Endothelial cell of umbilical vein (primary cell): ENCODE measurements around the gene ZNF264. TPM values are rescaled to one million over a fixed set of nuclear protein-coding genes. Genes with fewer than 3 reads are reported as not detected.

Experiments
- BruUV-seq: library from RNA; stranded (reverse); fragments of 400-500 nt; replicated peaks from 2 replicates; lab custom pipeline; 2021; lab: Mats Ljungman, UMichigan
- CTCF ChIA-PET: fragments of 300-600, 350-600 bp; sonication (Branson Sonifier 250); formaldehyde crosslinking; loops from one replicate; lab custom pipeline; 2021; ENCODE audit warnings: antibody characterized with exemption, inconsistent platforms; lab: Charles Lee
- POLR2A ChIA-PET: fragments of 300-600, 350-600 bp; sonication (Branson Sonifier 250); formaldehyde crosslinking; loops from one replicate; lab custom pipeline; 2021; ENCODE audit warnings: antibody characterized with exemption, inconsistent platforms; lab: Charles Lee
- DNase-seq: peaks from one replicate; pipeline ENCODE4 v3.0.0-alpha.2; 2011; ENCODE audit warnings: low read depth, low spot score
- FAIRE-seq: peaks from 2 replicates; lab custom pipeline; 2011; peaks lifted over from hg19 to GRCh38; lab: Jason Lieb, UNC
- H2AFZ ChIP-seq: 2 replicates; pipeline ENCODE4 v1.6.0; 2012; ENCODE audit warnings: low read depth, low read length, control low read depth, inconsistent platforms
- H3K27ac ChIP-seq: 2 replicates; pipeline ENCODE4 v1.5.1; 2011; ENCODE audit warnings: low read depth, mild to moderate bottlenecking, control low read depth, low read length, moderate library complexity; ENCODE audit not compliant: insufficient read depth
- H3K27me3 ChIP-seq, 2 experiments: 2 replicates each; pipeline versions ENCODE4 v1.6.0 to v1.6.1; 2011; ENCODE audit warnings: low read length in 2 of 2, mixed read lengths in 1 of 2; ENCODE audit not compliant: control insufficient read depth in 2 of 2, insufficient read depth in 2 of 2
- H3K36me3 ChIP-seq, 2 experiments: 2 replicates in 1 of 2; 3 replicates in 1 of 2; pipeline ENCODE4 v1.5.1; 2011; ENCODE audit warnings: low read length in 2 of 2, mild to moderate bottlenecking in 1 of 2, moderate library complexity in 1 of 2; ENCODE audit not compliant: control insufficient read depth in 2 of 2, insufficient read depth in 2 of 2; ENCODE audit errors: extremely low read depth in 1 of 2
- H3K4me1 ChIP-seq: 3 replicates; pipeline ENCODE4 v1.5.1; 2011; ENCODE audit warnings: mild to moderate bottlenecking, low read length; ENCODE audit not compliant: control insufficient read depth, insufficient read depth; ENCODE audit errors: extremely low read depth
- H3K4me2 ChIP-seq: 2 replicates; pipeline ENCODE4 v1.6.1; 2011; ENCODE audit warnings: low read length, control low read depth, mixed read lengths; ENCODE audit not compliant: insufficient read depth
- H3K4me3 ChIP-seq, 3 experiments: fragments of 200-600 bp in 1 of 3; sonication (generic), shearing (Covaris generic) in 1 of 3; replicated peaks in 1 of 3; 2 replicates each; pipeline ENCODE4 v1.5.1; 2011 to 2016; ENCODE audit warnings: control low read depth in 3 of 3, low read length in 3 of 3, mild to moderate bottlenecking in 2 of 3, inconsistent platforms in 1 of 3, low read depth in 1 of 3, moderate library complexity in 1 of 3; ENCODE audit not compliant: insufficient read depth in 1 of 3
- H3K79me2 ChIP-seq: 2 replicates; pipeline ENCODE4 v1.6.0; 2012; ENCODE audit warnings: low read length, inconsistent platforms; ENCODE audit not compliant: control insufficient read depth, insufficient read depth
- H3K9ac ChIP-seq: replicated peaks from 2 replicates; pipeline ENCODE3; 2011; ENCODE audit warnings: low read length, control low read depth; ENCODE audit not compliant: insufficient read depth; ENCODE audit errors: extremely low read depth
- H3K9me1 ChIP-seq: replicated peaks from 3 replicates; pipeline ENCODE4 v1.6.0; 2011; ENCODE audit warnings: mild to moderate bottlenecking, low read length; ENCODE audit not compliant: control insufficient read depth, insufficient read depth; ENCODE audit errors: extremely low read depth
- H3K9me3 ChIP-seq: replicated peaks from 2 replicates; pipeline ENCODE4 v1.5.1; 2012; ENCODE audit warnings: low read length, inconsistent platforms; ENCODE audit not compliant: control insufficient read depth, insufficient read depth
- H4K20me1 ChIP-seq: replicated peaks from 2 replicates; pipeline ENCODE3; 2011; ENCODE audit warnings: mild to moderate bottlenecking, low read length; ENCODE audit not compliant: control insufficient read depth, insufficient read depth; ENCODE audit errors: extremely low read depth
- EZH2 ChIP-seq: IDR thresholded peaks from 2 replicates; pipeline ENCODE4 v1.6.1; 2012; ENCODE audit warnings: borderline replicate concordance, low read depth, mild to moderate bottlenecking, moderate library complexity, low read length, inconsistent platforms; ENCODE audit not compliant: severe bottlenecking
- FOS ChIP-seq: IDR thresholded peaks from 2 replicates; pipeline ENCODE4 v1.6.1; 2011; ENCODE audit warnings: mild to moderate bottlenecking, low read length, moderate library complexity, borderline replicate concordance; ENCODE audit not compliant: insufficient read depth
- GATA2 ChIP-seq: IDR thresholded peaks from 2 replicates; pipeline ENCODE4 v1.7.0; 2011; ENCODE audit warnings: low read depth, mild to moderate bottlenecking, moderate library complexity, mixed read lengths, low read length; ENCODE audit not compliant: insufficient read length, insufficient read depth
- JUN ChIP-seq: IDR thresholded peaks from 2 replicates; pipeline ENCODE4 v1.6.1; 2011; ENCODE audit warnings: borderline replicate concordance, low read depth; ENCODE audit not compliant: insufficient read length, insufficient read depth
- MYC ChIP-seq: IDR thresholded peaks from one replicate; pipeline ENCODE4 v1.6.1; 2011; ENCODE audit warnings: mild to moderate bottlenecking, low read depth, low read length
- POLR2A ChIP-seq: IDR thresholded peaks from 2 replicates; pipeline ENCODE4 v1.6.1; 2012; ENCODE audit warnings: low read depth, mild to moderate bottlenecking, control low read depth, low read length
- POLR2AphosphoS5 ChIP-seq: IDR thresholded peaks from 2 replicates; pipeline ENCODE4 v1.6.1; 2012; ENCODE audit warnings: low read depth, mild to moderate bottlenecking, control low read depth, low read length, moderate library complexity; ENCODE audit not compliant: insufficient read depth
- dilution Hi-C: fragments of 300-500 bp; cut with MboI; formaldehyde crosslinking; loops from one replicate; pipeline ENCODE4 v1.15.0; 2019; ENCODE audit warnings: low sequenced_read_pairs; ENCODE audit not compliant: extremely low pct_ligation_motif_present
- intact Hi-C: fragments of 100-400 bp; cut with micrococcal nuclease; formaldehyde crosslinking; loops from one replicate; pipeline ENCODE4 v1.10.0; 2022
- polyA plus RNA-seq, 4 experiments: library from polyadenylated mRNA; depleted of rRNA in 3 of 4; stranded (reverse) in 3 of 4; unstranded in 1 of 4; fragments of >200 nt; gene quantifications; 2 replicates each; pipeline versions ENCODE4 v1.2.1 to v1.2.3, GENCODE V29; 2011 to 2012; ENCODE audit warnings: missing spikeins in 1 of 4
- total RNA-seq: library from RNA; stranded (reverse); gene quantifications from 2 replicates; pipeline ENCODE4 v1.2.3, GENCODE V29; 2021
- TF ChIP-seq, protein P1 (sequence below): IDR thresholded peaks from 2 replicates; pipeline ENCODE4 v1.6.1; 2011; ENCODE audit not compliant: insufficient read depth, insufficient read length
- TF ChIP-seq, protein P2 (sequence below), 2 donors: IDR thresholded peaks; 1 replicate in 1 of 2; 2 replicates in 1 of 2; pipeline ENCODE4 v1.5.1; 2011; ENCODE audit warnings: low read length in 2 of 2, mild to moderate bottlenecking in 2 of 2, moderate library complexity in 2 of 2, control low read depth in 1 of 2, inconsistent platforms in 1 of 2, low read depth in 1 of 2; ENCODE audit not compliant: insufficient read depth in 1 of 2; ENCODE audit errors: extremely low read depth in 1 of 2

Gene ZNF264
- total and polyA plus RNA-seq, 2 donors (not counting 3 experiments of a cell fraction or from before 2014, with no cell fraction given) = 4.4 to 20.5 TPM

DNA sequence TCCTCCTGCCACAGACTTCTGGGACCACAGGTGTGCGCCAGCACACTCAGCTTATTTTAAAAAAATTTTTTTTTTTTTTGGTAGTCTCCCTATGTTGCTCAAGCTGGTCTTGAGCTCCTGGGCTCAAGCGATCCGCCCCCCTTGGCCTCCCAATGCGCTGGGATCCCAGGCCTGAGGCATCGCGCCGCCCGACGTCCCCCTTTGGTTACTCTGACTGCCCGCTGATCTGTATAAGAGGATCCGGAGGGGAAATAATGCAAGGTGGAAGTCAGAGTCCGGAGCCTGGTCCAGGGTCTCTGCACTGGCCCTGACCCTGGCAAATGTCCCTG, 48.6 kb downstream of the ZNF264 start:
- CTCF ChIA-PET = no interaction called here

More for the DNA sequence above, 48.6 kb downstream of the ZNF264 start:
- H3K4me3 ChIP-seq = peak overlapping the region; percentile 93 to 99 (median 96)
- H3K9ac ChIP-seq = peak overlapping the region; percentile 87
- H3K9me1 ChIP-seq = no peaks in the 10 kb centered on the region
- H3K27ac ChIP-seq = peak overlapping the region; percentile 40
- H3K79me2 ChIP-seq = peaks cover 30% of the 10 kb centered on the region
- DNase-seq (no peak), FAIRE-seq (peak; percentile 12)
- peaks cover 0 to 9% of the 10 kb centered on the region in 2 experiments for H3K36me3 ChIP-seq
- H3K4me2 ChIP-seq = peak overlapping the region; percentile 81
- peaks cover 6% of the 10 kb centered on the region for H3K4me1 ChIP-seq
- dilution Hi-C loops (no loop called here), intact Hi-C loops (loop anchor here (1.0 to 5.0 kb wide), 3 partner anchors 40 to 112 kb away; partner anchors contain the start of genes ZNF264, ZNF304 and ZNF460)
- peak overlapping the region; percentile 96 for H2AFZ ChIP-seq
- H3K27me3 ChIP-seq = no peaks in the 10 kb centered on the region
- no peaks in the 10 kb centered on the region for H4K20me1 ChIP-seq
- no peaks in the 10 kb centered on the region for H3K9me3 ChIP-seq
- BruUV-seq = TSS peak; percentile 80
- TF ChIP-seq, protein P1, sequence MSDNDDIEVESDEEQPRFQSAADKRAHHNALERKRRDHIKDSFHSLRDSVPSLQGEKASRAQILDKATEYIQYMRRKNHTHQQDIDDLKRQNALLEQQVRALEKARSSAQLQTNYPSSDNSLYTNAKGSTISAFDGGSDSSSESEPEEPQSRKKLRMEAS = no peak
- no peak for TF ChIP-seq POLR2A
- TF ChIP-seq EZH2 = no peak
- no peak for TF ChIP-seq JUN
- no peak for TF ChIP-seq FOS
- TF ChIP-seq GATA2 = no peak
- no peak for TF ChIP-seq POLR2AphosphoS5
- TF ChIP-seq, protein P2, sequence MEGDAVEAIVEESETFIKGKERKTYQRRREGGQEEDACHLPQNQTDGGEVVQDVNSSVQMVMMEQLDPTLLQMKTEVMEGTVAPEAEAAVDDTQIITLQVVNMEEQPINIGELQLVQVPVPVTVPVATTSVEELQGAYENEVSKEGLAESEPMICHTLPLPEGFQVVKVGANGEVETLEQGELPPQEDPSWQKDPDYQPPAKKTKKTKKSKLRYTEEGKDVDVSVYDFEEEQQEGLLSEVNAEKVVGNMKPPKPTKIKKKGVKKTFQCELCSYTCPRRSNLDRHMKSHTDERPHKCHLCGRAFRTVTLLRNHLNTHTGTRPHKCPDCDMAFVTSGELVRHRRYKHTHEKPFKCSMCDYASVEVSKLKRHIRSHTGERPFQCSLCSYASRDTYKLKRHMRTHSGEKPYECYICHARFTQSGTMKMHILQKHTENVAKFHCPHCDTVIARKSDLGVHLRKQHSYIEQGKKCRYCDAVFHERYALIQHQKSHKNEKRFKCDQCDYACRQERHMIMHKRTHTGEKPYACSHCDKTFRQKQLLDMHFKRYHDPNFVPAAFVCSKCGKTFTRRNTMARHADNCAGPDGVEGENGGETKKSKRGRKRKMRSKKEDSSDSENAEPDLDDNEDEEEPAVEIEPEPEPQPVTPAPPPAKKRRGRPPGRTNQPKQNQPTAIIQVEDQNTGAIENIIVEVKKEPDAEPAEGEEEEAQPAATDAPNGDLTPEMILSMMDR (IDR thresholded peaks at IDR 0.05; ENCODE audit: extremely low read depth in 1 of 2, insufficient read depth in 1 of 2, low read depth in 1 of 2, low read length in 2 of 2) = no peak
- no peak for TF ChIP-seq MYC
- POLR2A ChIA-PET = interaction anchor here (0.7 kb wide), 1 partner anchor 9 kb away, joined by 4 read pairs; the partner anchor contains the start of gene AURKC
